ENCODE measurements around the gene GLI1. TPM values are rescaled to one million over a fixed set of nuclear protein-coding genes. Genes with fewer than 3 reads are reported as not detected.

The GLI1 gene
- total and polyA plus RNA-seq, 2 of the 13 experiments (the other 11 are each of a cell fraction or from before 2014, with no cell fraction given), result 0.09 to 0.20 TPM

- no peak for TF ChIP-seq ZNF646 (CRISPR knock-in tag; IDR thresholded peaks at IDR 0.05)
- no peak for TF ChIP-seq ZNF737 (CRISPR knock-in tag; IDR thresholded peaks at IDR 0.05; ENCODE audit: borderline replicate concordance)
- 0 out of 2 replicates have a peak, but pooled peaks have one; percentile 12 for TF ChIP-seq E2F5 (CRISPR knock-in tag; conservative IDR thresholded peaks at IDR 0.05)
- peak; percentile 96 for TF ChIP-seq IRF2 (CRISPR knock-in tag; IDR thresholded peaks at IDR 0.05)
- TF ChIP-seq ZNF572 (CRISPR knock-in tag; IDR thresholded peaks at IDR 0.05), result peak; percentile 78; the same call in 1 of the 2 replicates
- TF ChIP-seq SMARCE1 (IDR thresholded peaks at IDR 0.05; ENCODE audit: borderline replicate concordance), result no peak
- TF ChIP-seq MBD4 (IDR thresholded peaks at IDR 0.05; ENCODE audit: borderline replicate concordance, low read length), result no peak
- TF ChIP-seq PRDM4 (CRISPR knock-in tag; IDR thresholded peaks at IDR 0.05; ENCODE audit: borderline replicate concordance), result no peak
- peak; percentile 69; the same call in 1 of the 2 replicates for TF ChIP-seq ZMYM2 (CRISPR knock-in tag; IDR thresholded peaks at IDR 0.05)
- TF ChIP-seq ZSCAN22 (CRISPR knock-in tag; IDR thresholded peaks at IDR 0.05), result peak; percentile 96
- TF ChIP-seq HHEX (CRISPR knock-in tag; IDR thresholded peaks at IDR 0.05), result peak; percentile 70
- TF ChIP-seq MED13 (CRISPR knock-in tag; IDR thresholded peaks at IDR 0.05), result peak; percentile 78; the same call in 1 of the 2 replicates
- no peak for TF ChIP-seq ZNF674 (CRISPR knock-in tag; IDR thresholded peaks at IDR 0.05; ENCODE audit: low read depth)
- peak; percentile 81; the same call in 1 of the 2 replicates for TF ChIP-seq ZNF296 (CRISPR knock-in tag; conservative IDR thresholded peaks at IDR 0.05)
- no peak for TF ChIP-seq SUZ12 (IDR thresholded peaks at IDR 0.05; ENCODE audit: low read depth, low read length)
- peak; percentile 80; the same call in 1 of the 2 replicates for TF ChIP-seq ZMAT3 (CRISPR knock-in tag; conservative IDR thresholded peaks at IDR 0.05)
- TF ChIP-seq ATF2 (CRISPR knock-in tag; IDR thresholded peaks at IDR 0.05), result peak; percentile 96
- peak; percentile 91 for TF ChIP-seq ZBTB34 (CRISPR knock-in tag; IDR thresholded peaks at IDR 0.05)
These were observed 8.3 kb upstream of the GLI1 start (continued) for GRCh38 chr12:57451233-57451778.

Data from HepG2 (cell line).